ENCODE data around the gene NPR3. TPM values are rescaled to one million over a fixed set of nuclear protein-coding genes. Genes with fewer than 3 reads are reported as not detected.
A peak's percentile ranks its signal among the peaks of the same experiment; 100 is the strongest.

NPR3 gene
- total and polyA plus RNA-seq, 2 of the 8 experiments (the other 6 are each of a cell fraction or from before 2014, with no cell fraction given), result not detected

DNA sequence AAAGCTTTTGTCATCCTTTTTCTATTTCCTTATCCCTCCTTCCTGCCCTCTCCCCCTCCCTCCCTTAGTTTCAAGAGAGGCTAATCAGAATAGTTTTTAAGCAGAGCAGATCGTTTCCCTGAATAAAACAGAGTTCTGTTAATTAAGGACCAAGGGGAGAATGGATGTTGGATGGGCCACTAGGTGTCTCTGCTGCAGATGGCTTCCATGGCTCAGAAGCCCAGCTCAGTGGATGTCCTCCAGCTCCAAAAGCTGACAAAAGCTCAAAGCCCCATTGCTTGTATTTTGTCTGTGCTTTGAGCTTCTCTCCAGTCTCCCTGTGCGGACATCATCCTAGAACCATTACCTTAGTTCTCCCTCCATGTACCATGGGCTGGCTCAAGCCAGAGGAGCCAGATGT is 21.0 kb upstream of the NPR3 start:
- Histone ChIP-seq H2BK20ac (ENCODE audit: low read length) (no peak overlapping the region), H2BK12ac (ENCODE audit: low read depth, low read length) (no peak overlapping the region), H3K9me3 (ENCODE audit: insufficient read depth in 2 of 2, low read depth in 1 of 2, low read length in 1 of 2) (peaks cover 0 to 8% of the 10 kb centered on the region in 2 experiments; a peak in 1 of 4 replicates), H3K4me3 (ENCODE audit: extremely low read depth in 1 of 4, insufficient read depth in 2 of 4, low read depth in 3 of 4, low read length in 4 of 4) (no peak overlapping the region), H3K23me2 (ENCODE audit: low read depth, low read length) (no peaks in the 10 kb centered on the region; the same call in 1 of the 2 replicates), H3K18ac (ENCODE audit: extremely low read depth, low read length) (no peak overlapping the region), H3K79me1 (ENCODE audit: low read depth, low read length) (no peaks in the 10 kb centered on the region), H3K4me2 (ENCODE audit: insufficient read depth in 1 of 2, low read depth in 2 of 2, low read length in 2 of 2) (no peak overlapping the region), H4K20me1 (replicated peaks in 1 of 2; ENCODE audit: control insufficient read depth in 1 of 2, insufficient read depth in 2 of 2, low read length in 2 of 2) (no peaks in the 10 kb centered on the region), H3K79me2 (ENCODE audit: control insufficient read depth in 1 of 2, insufficient read depth in 2 of 2, low read length in 2 of 2) (no peaks in the 10 kb centered on the region), H3K27ac (ENCODE audit: low read depth, low read length) (no peak overlapping the region), H2BK120ac (replicated peaks; ENCODE audit: low read depth, low read length) (no peak overlapping the region), H3K27me3 (replicated peaks in 1 of 4; ENCODE audit: control insufficient read depth in 3 of 4, extremely low read depth in 1 of 4, insufficient read depth in 3 of 4, low read length in 3 of 4) (no peaks in the 10 kb centered on the region), H4K5ac (ENCODE audit: insufficient read length, low read depth, low read length) (no peak overlapping the region), H2BK5ac (ENCODE audit: low read depth, low read length) (no peak overlapping the region), H3K56ac (replicated peaks; ENCODE audit: insufficient read length, low read depth, low read length) (no peak overlapping the region), H3K4ac (replicated peaks; ENCODE audit: insufficient read length, low read depth, low read length) (no peak overlapping the region), H2AFZ (ENCODE audit: low read length) (no peak overlapping the region), H4K91ac (replicated peaks; ENCODE audit: insufficient read length, low read length) (no peak overlapping the region), H3K36me3 (ENCODE audit: control insufficient read depth in 2 of 4, insufficient read depth in 4 of 4, low read length in 3 of 4) (no peaks in the 10 kb centered on the region), H2AK5ac (ENCODE audit: low read depth, low read length) (no peak overlapping the region), H3K9ac (replicated peaks in 1 of 4; ENCODE audit: extremely low read depth in 1 of 4, low read depth in 3 of 4, low read length in 3 of 4) (no peak overlapping the region), H4K8ac (ENCODE audit: extremely low read depth, insufficient read depth, low read length) (no peak overlapping the region), H3K14ac (ENCODE audit: insufficient read length) (no peak overlapping the region), H3K4me1 (replicated peaks in 1 of 4; ENCODE audit: control insufficient read depth in 3 of 4, insufficient read depth in 4 of 4, low read length in 3 of 4) (no peaks in the 10 kb centered on the region), H3K23ac (ENCODE audit: insufficient read length) (no peak overlapping the region), H2BK15ac (ENCODE audit: low read length) (no peak overlapping the region)
- DNase-seq (ENCODE audit: low read depth in 1 of 2, low spot score in 2 of 2) (no peak), FAIRE-seq (no peak)
- ChIA-PET CTCF (ENCODE audit: partially characterized antibody) (interaction anchor here (0.8 to 1.5 kb wide), 10 partner anchors 12 to 684 kb away, joined by 3 to 5 read pairs (median 4); no protein-coding TSS in a partner anchor), POLR2A (ENCODE audit: partially characterized antibody) (interaction anchor here (0.6 to 1.2 kb wide), 3 partner anchors 12 to 284 kb away, joined by 3 read pairs; no protein-coding TSS in a partner anchor)
- TF ChIP-seq, protein P1, sequence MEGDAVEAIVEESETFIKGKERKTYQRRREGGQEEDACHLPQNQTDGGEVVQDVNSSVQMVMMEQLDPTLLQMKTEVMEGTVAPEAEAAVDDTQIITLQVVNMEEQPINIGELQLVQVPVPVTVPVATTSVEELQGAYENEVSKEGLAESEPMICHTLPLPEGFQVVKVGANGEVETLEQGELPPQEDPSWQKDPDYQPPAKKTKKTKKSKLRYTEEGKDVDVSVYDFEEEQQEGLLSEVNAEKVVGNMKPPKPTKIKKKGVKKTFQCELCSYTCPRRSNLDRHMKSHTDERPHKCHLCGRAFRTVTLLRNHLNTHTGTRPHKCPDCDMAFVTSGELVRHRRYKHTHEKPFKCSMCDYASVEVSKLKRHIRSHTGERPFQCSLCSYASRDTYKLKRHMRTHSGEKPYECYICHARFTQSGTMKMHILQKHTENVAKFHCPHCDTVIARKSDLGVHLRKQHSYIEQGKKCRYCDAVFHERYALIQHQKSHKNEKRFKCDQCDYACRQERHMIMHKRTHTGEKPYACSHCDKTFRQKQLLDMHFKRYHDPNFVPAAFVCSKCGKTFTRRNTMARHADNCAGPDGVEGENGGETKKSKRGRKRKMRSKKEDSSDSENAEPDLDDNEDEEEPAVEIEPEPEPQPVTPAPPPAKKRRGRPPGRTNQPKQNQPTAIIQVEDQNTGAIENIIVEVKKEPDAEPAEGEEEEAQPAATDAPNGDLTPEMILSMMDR (IDR thresholded peaks at IDR 0.05; ENCODE audit: control extremely low read depth in 1 of 3, insufficient read depth in 1 of 3, low read depth in 1 of 3, low read length in 3 of 3), result peak; percentile 18 to 35 (median 24); a peak in 3 of 4 replicates
- no peak for TF ChIP-seq SUZ12 (IDR thresholded peaks at IDR 0.05; ENCODE audit: low read length)
- peak; percentile 33 to 55; a peak in 3 of 4 replicates for TF ChIP-seq RAD21 (IDR thresholded peaks at IDR 0.05 in 1 of 2, conservative IDR thresholded peaks at IDR 0.05 in 1 of 2; ENCODE audit: low read depth in 2 of 2, low read length in 2 of 2)
- 82% methylated on average over 2 of the region's 2 CpGs; no CpG with 5 or more reads in 1 of the 2 experiments for WGBS, 2 experiments (ENCODE audit: extremely low coverage in 1 of 2, insufficient coverage in 1 of 2, insufficient read length in 1 of 2, insufficient replicate concordance in 2 of 2, low coverage in 1 of 2, low lambda C conversion rate in 2 of 2, missing lambda C conversion rate in 1 of 2)

All from H1 (cell line).